Measurements from ENCODE around the gene COMT. TPM values are rescaled to one million over a fixed set of nuclear protein-coding genes. Genes with fewer than 3 reads are reported as not detected.

Gene COMT
- total and polyA plus RNA-seq, 4 donors: 75.3 to 430 (median 146) TPM

GRCh38 chr22:19981961-19982920, 40.7 kb downstream of the COMT start:
- TF ChIP-seq RXRA (IDR thresholded peaks at IDR 0.05) (no peak), JUND (IDR thresholded peaks at IDR 0.05) (no peak), GABPA (IDR thresholded peaks at IDR 0.05 in 1 of 2, conservative IDR thresholded peaks at IDR 0.05 in 1 of 2) (no peak), MAX (IDR thresholded peaks at IDR 0.05) (no peak), TAF1 (conservative IDR thresholded peaks at IDR 0.05) (no peak), EGR1 (IDR thresholded peaks at IDR 0.05; ENCODE audit: low read depth in 2 of 2) (no peak), FOXA1 (IDR thresholded peaks at IDR 0.05) (no peak), NR2F2 (IDR thresholded peaks at IDR 0.05) (no peak), CTCF (IDR thresholded peaks at IDR 0.05; ENCODE audit: low read depth, low read length, missing input control) (no peak), REST (IDR thresholded peaks at IDR 0.05) (no peak), FOXA2 (IDR thresholded peaks at IDR 0.05) (no peak), ATF3 (IDR thresholded peaks at IDR 0.05) (no peak), YY1 (IDR thresholded peaks at IDR 0.05) (no peak), SP1 (IDR thresholded peaks at IDR 0.05) (no peak), HNF4G (IDR thresholded peaks at IDR 0.05) (no peak), HNF4A (conservative IDR thresholded peaks at IDR 0.05) (no peak)
- TF ChIP-seq, protein P1, sequence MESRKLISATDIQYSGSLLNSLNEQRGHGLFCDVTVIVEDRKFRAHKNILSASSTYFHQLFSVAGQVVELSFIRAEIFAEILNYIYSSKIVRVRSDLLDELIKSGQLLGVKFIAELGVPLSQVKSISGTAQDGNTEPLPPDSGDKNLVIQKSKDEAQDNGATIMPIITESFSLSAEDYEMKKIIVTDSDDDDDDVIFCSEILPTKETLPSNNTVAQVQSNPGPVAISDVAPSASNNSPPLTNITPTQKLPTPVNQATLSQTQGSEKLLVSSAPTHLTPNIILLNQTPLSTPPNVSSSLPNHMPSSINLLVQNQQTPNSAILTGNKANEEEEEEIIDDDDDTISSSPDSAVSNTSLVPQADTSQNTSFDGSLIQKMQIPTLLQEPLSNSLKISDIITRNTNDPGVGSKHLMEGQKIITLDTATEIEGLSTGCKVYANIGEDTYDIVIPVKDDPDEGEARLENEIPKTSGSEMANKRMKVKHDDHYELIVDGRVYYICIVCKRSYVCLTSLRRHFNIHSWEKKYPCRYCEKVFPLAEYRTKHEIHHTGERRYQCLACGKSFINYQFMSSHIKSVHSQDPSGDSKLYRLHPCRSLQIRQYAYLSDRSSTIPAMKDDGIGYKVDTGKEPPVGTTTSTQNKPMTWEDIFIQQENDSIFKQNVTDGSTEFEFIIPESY (IDR thresholded peaks at IDR 0.05): no peak
- no peaks in the 10 kb centered on the region for H3K27me3 ChIP-seq (ENCODE audit: control insufficient read depth in 4 of 4, insufficient read depth in 4 of 4, low read length in 3 of 4)
- H3K27ac ChIP-seq (ENCODE audit: low read depth in 1 of 2, low read length in 2 of 2): no peak overlapping the region
- no peaks in the 10 kb centered on the region for H3K9me3 ChIP-seq (ENCODE audit: control insufficient read depth in 4 of 4, low read length in 3 of 4)
- H3K4me3 ChIP-seq (ENCODE audit: low read depth in 1 of 3, low read length in 3 of 3): no peak overlapping the region
- no peak for DNase-seq (ENCODE audit: low spot score)
- H3K36me3 ChIP-seq (ENCODE audit: control insufficient read depth in 4 of 4, insufficient read depth in 3 of 4, low read depth in 1 of 4, low read length in 3 of 4): peaks cover 0 to 35% (median 4%) of the 10 kb centered on the region in 4 donors
- H3K9ac ChIP-seq (ENCODE audit: low read depth in 1 of 2, low read length in 2 of 2): no peak overlapping the region
- 95% methylated on average over 16 of the region's 16 CpGs for WGBS
- H3K4me1 ChIP-seq (ENCODE audit: control insufficient read depth in 4 of 4, insufficient read depth in 4 of 4, low read length in 3 of 4): peaks cover 2 to 13% (median 6%) of the 10 kb centered on the region in 4 donors

Data from liver (tissue), 9 donors.